SH-SY5Y (cell line): ENCODE data around the gene PSD.

Experiments
- GATA2 ChIP-seq: IDR thresholded peaks from 2 replicates; pipeline ENCODE4 v1.6.1; 2011; ENCODE audit warnings: mild to moderate bottlenecking, low read depth, low read length
- GATA3 ChIP-seq: IDR thresholded peaks from 2 replicates; pipeline ENCODE4 v1.6.1; 2011; ENCODE audit warnings: low read depth, mild to moderate bottlenecking, low read length, moderate library complexity

GRCh38 chr10:102424916-102425315 lies 6.3 kb upstream of the PSD start:
- TF ChIP-seq GATA3: no peak
- no peak for TF ChIP-seq GATA2
